KOPT-K1 (cell line): ENCODE results near the gene USP46.

Experiments
- H3K27ac ChIP-seq: fragments of 200-600 bp; sonication (generic); 2 replicates; pipeline ENCODE4 v1.5.1; 2016; ENCODE audit warnings: antibody characterized with exemption, mild to moderate bottlenecking, low read depth, low read length; ENCODE audit not compliant: poor library complexity, severe bottlenecking
- H3K36me3 ChIP-seq: fragments of 200-600 bp; sonication (generic); 2 replicates; pipeline ENCODE4 v1.5.1; 2017; ENCODE audit warnings: antibody characterized with exemption, mild to moderate bottlenecking, low read length, moderate library complexity; ENCODE audit not compliant: insufficient read depth
- H3K9me3 ChIP-seq: fragments of 200-600 bp; sonication (generic); 2 replicates; pipeline ENCODE4 v1.5.1; 2017; ENCODE audit warnings: antibody characterized with exemption, low read length, mild to moderate bottlenecking; ENCODE audit not compliant: insufficient read depth, poor library complexity, severe bottlenecking

The USP46 gene

DNA sequence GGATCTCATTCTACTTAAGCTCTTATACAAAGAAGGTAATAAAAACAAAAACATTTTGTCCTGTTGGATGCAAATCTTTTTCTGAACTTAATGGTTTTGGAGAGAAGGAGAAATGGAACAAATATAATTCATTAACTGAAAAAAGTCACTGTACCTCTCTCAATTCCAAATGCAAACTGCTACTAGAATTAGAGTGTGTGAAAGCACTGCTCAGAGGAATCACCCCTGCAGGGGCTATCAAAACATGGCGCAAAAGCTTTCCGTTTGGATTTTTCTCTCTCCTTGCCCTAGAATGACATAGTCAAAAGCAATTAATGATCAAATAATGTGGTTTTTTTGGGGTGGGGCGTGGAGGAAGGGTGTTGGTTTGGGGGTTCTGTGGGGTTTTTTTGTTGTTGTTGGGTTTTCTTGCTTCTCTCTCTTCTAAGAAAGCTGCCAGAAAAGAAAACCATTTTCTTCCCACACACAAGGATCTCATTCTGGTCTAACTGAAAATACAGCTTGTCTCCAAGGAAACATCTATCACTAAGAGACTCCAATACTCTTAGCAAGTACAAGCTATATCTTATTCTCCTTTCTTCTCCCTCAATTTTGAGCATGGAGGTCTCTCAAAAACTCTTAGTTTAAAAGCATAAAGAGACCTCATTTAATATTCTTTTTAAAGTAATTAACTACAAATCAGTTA, 41.6 kb downstream of the USP46 start:
- no peaks in the 10 kb centered on the region for H3K9me3 ChIP-seq
- no peaks in the 10 kb centered on the region for H3K36me3 ChIP-seq
- no peak overlapping the region for H3K27ac ChIP-seq

DNA sequence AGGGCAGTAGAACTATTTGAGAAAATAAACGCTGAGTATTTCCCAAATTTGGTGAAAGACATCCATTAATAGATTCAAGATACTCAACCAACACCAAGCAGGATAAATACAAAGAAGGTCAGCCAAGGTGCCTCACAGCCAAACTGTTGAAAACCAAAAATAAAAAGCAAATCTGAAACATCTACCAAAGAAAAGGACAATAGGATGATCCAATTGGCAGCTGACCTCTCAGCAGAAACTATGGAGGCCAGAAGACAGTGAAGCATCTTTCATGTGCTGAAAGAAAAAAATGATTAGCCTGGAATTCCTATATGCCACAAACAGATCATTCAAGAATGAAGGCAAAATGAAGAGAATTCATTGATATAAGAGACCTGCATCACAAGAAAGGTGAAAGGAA, 44.9 kb downstream of the USP46 start:
- no peaks in the 10 kb centered on the region for H3K36me3 ChIP-seq
- H3K27ac ChIP-seq, result no peak overlapping the region
- no peaks in the 10 kb centered on the region for H3K9me3 ChIP-seq

DNA sequence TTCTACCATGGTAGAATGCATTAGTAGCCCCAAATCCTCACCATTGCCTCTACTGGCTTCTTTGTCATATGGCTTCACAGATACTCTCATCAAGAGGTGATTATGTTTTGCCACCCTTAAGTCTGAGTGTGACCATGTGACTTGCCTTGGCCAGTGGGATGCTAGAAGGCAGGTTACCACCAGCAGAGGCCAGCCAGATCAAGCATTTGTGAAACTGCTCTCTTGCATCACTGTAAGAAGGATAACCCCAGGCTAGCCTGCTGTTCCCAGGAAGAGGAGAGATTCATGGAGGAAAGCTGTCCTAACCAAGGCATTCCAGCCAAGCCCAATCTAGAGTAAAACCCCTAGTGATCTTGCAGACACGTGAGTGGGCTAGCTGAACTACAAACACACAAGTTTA, 46.8 kb downstream of the USP46 start:
- Histone ChIP-seq H3K36me3 (no peaks in the 10 kb centered on the region), H3K27ac (no peak overlapping the region)

DNA sequence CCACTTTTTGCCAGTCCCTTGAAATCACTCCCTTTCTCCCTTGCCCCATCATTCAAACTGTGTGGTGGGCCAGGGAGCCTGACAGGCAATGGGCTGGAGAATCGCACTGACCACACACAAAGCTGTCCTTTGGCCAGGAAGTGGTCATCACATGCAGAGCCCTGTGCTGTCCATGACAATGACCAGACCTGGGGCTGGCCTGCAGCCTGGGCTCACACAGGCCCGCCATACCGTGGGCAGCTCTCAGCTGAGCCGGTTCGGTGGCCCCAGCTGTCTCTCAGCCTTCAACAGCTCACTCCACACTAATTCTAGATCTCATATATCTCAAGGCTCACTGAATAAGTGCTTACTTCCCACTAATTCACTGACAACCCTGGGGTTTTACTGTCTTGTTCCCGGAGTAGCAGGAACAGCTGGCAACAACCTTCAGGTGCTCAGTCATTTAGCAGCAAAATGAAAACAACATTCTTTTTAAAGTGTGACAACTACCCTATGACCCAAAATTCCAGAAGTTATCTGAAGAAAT, 48.0 kb downstream of the USP46 start:
- Histone ChIP-seq H3K36me3 (no peaks in the 10 kb centered on the region), H3K27ac (no peak overlapping the region)

More for the DNA sequence above, 46.8 kb downstream of the USP46 start:
- H3K9me3 ChIP-seq, result no peaks in the 10 kb centered on the region

DNA sequence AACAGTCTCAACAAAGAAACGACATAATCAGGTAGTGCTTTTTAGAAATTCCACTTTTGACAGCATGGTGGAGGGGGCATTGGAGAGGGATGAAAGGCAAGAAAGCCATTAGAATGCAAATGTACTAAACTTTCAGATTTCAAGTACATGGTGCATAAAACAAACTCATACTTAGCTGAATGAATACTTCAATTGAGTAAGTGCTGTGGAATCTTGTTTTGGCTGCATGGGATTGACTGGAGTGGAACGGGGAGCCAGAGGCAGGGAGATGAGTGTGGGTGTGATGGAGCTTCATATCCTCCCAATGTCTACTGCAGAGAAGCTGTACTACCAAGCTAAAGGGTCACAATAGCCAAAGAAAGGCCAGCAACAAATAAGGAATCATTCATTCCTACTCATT, 52.4 kb downstream of the USP46 start:
- peaks cover 6% of the 10 kb centered on the region for H3K9me3 ChIP-seq
- no peak overlapping the region for H3K27ac ChIP-seq
- no peaks in the 10 kb centered on the region for H3K36me3 ChIP-seq

More for the DNA sequence above, 48.0 kb downstream of the USP46 start:
- H3K9me3 ChIP-seq, result peaks cover 6% of the 10 kb centered on the region

DNA sequence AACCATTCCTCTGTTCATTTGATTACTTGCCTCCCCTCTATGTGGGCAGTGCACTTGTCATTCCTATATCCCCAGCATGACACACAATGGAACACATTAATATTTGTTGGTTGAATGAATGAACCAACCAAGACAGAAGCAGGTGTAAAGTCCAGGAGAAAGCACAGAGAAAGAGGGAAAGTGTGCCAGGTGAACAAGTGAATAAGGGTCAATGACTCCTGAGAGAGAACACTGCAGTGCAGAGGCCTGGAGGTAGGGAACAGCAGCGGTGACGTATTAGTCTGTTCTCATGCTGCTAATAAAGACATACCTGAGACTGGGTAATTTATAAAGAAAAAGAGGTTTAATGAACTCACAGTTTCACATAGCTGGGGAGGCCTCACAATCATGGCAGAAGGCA, 53.1 kb downstream of the USP46 start:
- H3K27ac ChIP-seq, result no peak overlapping the region
- H3K36me3 ChIP-seq, result no peaks in the 10 kb centered on the region
- H3K9me3 ChIP-seq, result peaks cover 6% of the 10 kb centered on the region

DNA sequence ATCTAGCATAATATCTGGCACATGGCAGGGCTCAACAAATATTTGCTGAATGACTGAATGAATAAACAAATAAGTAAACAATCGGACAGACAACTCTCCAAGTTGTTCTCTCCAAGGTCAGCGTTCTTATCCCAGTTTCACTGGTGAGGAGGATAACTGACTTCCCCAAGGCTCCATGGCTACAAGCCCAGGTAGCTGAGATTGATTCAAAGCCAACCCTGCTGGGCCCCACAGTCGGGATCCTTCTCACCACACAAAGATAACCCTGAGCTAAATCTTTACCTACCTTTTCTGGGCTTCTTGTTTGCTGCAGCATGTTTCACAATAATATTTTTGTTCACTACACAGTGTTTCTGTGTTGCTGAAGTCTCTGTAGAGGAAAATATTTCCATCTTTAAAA, 54.9 kb downstream of the USP46 start:
- H3K9me3 ChIP-seq, result peaks cover 6% of the 10 kb centered on the region
- H3K36me3 ChIP-seq, result no peaks in the 10 kb centered on the region
- no peak overlapping the region for H3K27ac ChIP-seq

DNA sequence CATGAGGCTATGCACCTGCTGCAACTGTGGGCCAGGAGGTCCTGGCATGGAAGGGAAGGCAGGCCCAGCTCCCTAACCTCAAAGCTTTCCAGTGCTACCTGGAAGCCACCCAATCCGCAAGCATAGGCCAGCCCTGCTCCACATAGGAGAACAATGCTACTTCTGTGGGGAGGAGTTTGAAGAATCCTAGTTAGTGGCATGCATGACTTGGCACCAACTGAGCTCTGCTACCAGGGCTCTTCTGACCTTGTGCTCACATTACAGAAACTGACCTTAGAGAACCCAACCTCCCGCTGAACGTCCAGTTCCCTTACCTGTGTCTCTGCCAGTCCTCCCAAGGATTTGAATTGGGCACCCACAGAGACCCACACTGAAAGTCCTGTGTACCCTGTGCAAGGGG, 58.8 kb downstream of the USP46 start:
- H3K27ac ChIP-seq, result no peak overlapping the region
- H3K9me3 ChIP-seq, result no peaks in the 10 kb centered on the region
- H3K36me3 ChIP-seq, result no peaks in the 10 kb centered on the region

DNA sequence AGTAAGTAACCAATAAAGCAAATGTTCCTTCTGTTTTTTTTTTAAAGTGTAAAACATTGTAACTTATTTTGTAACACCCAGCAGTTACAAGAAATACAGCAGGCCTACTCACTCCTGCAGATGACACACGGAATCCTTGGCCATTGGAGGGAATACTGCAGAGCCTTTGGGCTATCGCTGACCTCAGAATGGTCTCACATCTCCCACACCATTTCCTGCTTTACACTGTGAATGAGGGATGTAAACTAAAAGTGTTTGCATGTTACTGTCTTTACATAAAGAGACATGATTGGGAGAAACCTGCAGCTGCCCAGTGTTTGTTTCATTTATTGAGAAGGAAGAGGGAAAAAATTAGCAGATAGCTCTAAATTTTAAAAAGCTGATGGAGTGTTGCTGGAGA, 64.1 kb downstream of the USP46 start:
- Histone ChIP-seq H3K9me3 (no peaks in the 10 kb centered on the region), H3K36me3 (no peaks in the 10 kb centered on the region), H3K27ac (no peak overlapping the region)

DNA sequence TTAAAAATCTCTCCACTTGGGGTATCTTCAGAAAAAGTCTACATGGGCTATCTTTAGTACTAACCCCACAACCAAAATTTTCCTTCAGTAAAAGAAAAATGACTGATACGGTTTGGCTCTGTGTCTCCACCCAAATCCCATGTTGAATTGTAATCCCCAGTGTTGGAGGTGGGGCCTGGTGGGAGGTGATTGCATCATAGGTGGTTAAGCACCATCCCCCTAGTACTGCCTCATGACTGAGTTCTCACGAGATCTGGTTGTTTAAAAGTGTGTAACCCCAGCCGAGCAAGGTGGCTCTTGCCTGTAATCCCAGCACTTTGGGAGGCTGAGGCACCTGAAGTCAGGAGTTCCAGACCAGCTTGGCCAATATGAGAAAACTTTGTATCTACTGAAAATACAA, 66.8 kb downstream of the USP46 start:
- Histone ChIP-seq H3K27ac (no peak overlapping the region), H3K9me3 (no peaks in the 10 kb centered on the region), H3K36me3 (no peaks in the 10 kb centered on the region)

DNA sequence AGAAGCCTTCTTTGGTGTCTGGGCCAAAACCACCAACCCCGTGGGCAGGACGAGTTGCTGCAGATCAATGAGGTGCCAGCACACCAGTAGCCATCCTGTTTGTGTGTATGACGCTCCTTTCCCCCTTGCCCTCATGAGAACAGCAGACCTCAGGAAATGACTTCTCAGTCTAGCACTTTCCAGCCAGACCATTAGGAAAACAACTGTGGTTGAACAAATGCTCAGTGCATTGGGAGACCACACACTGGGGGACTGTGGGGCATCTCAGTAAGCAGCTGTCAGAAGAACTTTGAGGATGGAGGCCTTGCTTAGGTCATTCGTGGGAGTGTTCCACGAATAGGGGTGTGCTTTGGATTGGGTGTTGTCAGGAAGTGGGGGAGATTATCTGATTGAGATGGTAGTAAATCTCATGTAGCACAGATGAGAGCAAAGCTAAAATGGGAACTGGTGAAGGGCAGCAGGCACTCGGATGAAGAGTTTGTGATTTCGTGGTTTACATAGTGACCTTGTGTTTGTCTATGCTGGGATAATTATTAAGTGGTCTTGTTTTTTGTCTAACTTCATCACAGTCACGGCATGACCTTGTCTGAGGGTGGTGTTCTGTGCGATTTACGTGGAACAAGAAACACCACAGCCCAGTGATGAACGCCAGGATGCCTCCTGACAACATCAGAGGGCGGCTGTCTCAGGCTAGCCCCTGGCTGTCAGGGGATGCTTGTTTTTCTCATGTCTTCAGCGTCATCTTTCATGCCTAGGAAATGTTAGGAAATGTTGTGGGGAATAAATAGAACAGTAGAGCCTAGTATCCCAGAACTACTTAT, 70.1 kb downstream of the USP46 start:
- Histone ChIP-seq H3K27ac (no peak overlapping the region), H3K36me3 (no peaks in the 10 kb centered on the region), H3K9me3 (no peaks in the 10 kb centered on the region)

DNA sequence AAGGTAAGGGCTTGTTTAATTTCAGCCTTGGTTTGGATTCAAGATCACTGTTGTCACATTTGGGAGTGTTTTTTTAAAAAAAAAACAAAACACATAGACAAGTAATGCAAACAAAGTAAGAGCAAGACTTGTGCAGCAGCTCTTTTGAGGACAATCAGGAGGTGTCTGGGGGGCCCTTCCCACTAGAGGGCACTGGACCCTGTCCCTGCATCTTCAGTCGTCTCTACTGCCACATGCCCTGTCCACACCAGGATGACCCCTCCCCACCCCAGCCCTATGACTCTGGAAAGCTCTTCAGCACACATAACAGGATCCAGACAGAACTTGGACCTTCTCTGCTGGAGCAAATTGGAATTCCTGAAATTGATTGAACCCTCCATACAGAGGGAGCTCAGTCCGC, 71.0 kb downstream of the USP46 start:
- Histone ChIP-seq H3K27ac (no peak overlapping the region), H3K9me3 (no peaks in the 10 kb centered on the region), H3K36me3 (no peaks in the 10 kb centered on the region)

DNA sequence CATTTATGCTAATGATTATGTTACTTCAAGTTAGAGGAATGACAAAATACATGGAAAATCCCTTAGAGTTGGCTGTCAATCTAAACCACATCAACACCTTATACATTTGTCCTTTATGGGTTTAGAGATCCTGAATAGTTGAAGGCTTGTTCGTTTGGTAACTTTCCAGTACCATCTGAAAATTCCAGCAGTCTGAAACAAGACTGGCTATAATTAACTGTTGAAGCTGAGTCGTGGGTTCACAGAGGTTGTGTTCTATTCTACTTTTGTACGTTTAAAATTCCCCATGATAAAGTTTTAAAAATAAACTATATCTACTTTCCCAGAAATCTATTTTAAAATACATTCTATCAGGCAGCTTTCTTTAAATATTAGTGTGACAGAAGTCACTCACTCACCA, 73.0 kb downstream of the USP46 start:
- Histone ChIP-seq H3K9me3 (no peaks in the 10 kb centered on the region), H3K27ac (no peak overlapping the region), H3K36me3 (no peaks in the 10 kb centered on the region)

DNA sequence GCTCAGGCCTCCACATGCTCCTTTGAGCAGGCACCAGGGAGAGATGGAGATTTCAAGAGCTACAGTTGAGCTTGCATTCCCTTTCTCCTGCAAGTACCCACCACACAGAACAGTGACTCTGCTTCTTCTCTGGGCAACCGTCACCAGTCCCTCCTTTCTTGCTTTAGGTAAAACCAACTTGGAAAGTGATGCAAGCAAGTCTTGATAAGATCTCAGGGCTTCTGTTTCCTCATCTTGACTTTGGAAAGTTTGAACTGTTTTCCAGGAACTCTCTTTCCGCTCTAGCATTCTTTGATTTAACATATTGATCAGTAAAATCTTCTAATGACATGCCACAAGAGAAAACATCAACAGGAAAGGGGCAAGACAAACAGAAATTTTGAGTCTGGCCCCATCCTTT, 73.7 kb downstream of the USP46 start:
- no peaks in the 10 kb centered on the region for H3K9me3 ChIP-seq
- H3K27ac ChIP-seq, result no peak overlapping the region
- H3K36me3 ChIP-seq, result no peaks in the 10 kb centered on the region

DNA sequence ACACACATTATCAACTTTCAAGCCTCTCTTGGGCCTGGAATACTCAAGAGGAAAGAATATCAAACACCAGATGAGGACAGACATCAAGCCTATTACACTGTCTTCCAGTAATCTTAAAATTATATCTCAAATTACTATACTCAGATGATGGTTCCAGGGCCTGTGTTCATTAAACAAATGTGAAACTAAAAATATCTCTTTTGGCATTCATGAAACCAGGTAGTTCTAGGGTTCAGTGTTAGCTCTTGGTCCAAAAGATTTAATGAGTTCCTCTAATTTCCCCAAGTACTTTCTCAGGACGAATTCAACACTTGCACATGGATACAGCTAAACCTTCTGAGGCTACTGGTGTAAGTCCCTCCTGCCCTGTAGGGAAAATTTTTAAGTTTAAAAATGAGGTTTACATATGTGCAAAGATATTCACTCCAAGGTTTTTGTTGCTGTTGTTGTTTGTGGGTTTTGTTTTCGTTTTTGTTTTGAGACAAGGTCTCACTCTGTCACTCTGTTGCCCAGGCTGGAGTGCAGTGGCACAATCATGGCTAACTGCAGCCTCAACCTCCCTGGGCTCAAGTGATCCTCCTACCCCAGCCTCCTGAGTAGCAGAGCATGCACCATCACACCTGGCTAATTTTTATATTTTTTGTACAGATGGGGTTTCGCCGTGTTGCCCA, 79.4 kb downstream of the USP46 start:
- Histone ChIP-seq H3K27ac (no peak overlapping the region), H3K36me3 (no peaks in the 10 kb centered on the region), H3K9me3 (no peaks in the 10 kb centered on the region)
